Measurements from ENCODE around the gene KLHL28.
"Not testable (repeated sequence)": the region's sequence is repeated elsewhere in the genome, so short reads cannot be mapped to it uniquely, and the experiment has no call there.

KLHL28 gene

GRCh38 chr14:44895716-44896115 is 66.0 kb downstream of the KLHL28 start:
- no peak for DNase-seq

GRCh38 chr14:44893535-44893934 is 68.2 kb downstream of the KLHL28 start:
- no peak for DNase-seq

- DNase-seq: not testable (repeated sequence)
These were observed 69.9 kb downstream of the KLHL28 start for GRCh38 chr14:44891726-44892372.

GRCh38 chr14:44889595-44890471 is 71.9 kb downstream of the KLHL28 start:
- no peak for DNase-seq

GRCh38 chr14:44887596-44887955 is 74.2 kb downstream of the KLHL28 start:
- no peak for DNase-seq

- DNase-seq: no peak
These were observed 74.7 kb downstream of the KLHL28 start for GRCh38 chr14:44886860-44887595.

GRCh38 chr14:44880791-44881190 is 81.0 kb downstream of the KLHL28 start:
- DNase-seq: no peak
